AG04450 (cell line): Measurements from ENCODE around the gene BBS9. TPM values are rescaled to one million over a fixed set of nuclear protein-coding genes. Genes with fewer than 3 reads are reported as not detected.

Experiments used
- CTCF ChIA-PET: fragments of 300-600, 350-600 bp; formaldehyde crosslinking; extraction: SDS; loops from one replicate; lab custom pipeline; 2022; ENCODE audit warnings: antibody characterized with exemption, inconsistent platforms; lab: Charles Lee
- POLR2A ChIA-PET: fragments of 350-600 bp; formaldehyde crosslinking; extraction: SDS; loops from one replicate; lab custom pipeline; 2021; ENCODE audit warnings: antibody characterized with exemption, inconsistent platforms; lab: Yijun Ruan, JAX
- DNase-seq: peaks from one replicate; pipeline ENCODE4 v3.0.0-alpha.2; 2011; ENCODE audit warnings: low read depth, low spot score
- H3K27ac ChIP-seq: one replicate; pipeline ENCODE4 v1.5.1; 2012; ENCODE audit warnings: low read depth, low read length, control low read depth
- H3K27me3 ChIP-seq: one replicate; pipeline ENCODE4 v1.6.0; 2012; ENCODE audit warnings: low read length; ENCODE audit not compliant: control insufficient read depth, insufficient read depth
- H3K4me3 ChIP-seq: 2 replicates; pipeline ENCODE4 v1.5.1; 2011; ENCODE audit warnings: mild to moderate bottlenecking, low read depth, low read length, control low read depth
- H3K9me3 ChIP-seq: 2 replicates; pipeline ENCODE4 v1.5.1; 2012; ENCODE audit warnings: low read length; ENCODE audit not compliant: control insufficient read depth, insufficient read depth
- CTCF ChIP-seq: IDR thresholded peaks from 2 replicates; pipeline ENCODE4 v1.5.1; 2011; ENCODE audit warnings: low read depth, low read length, control low read depth, inconsistent platforms
- polyA plus RNA-seq: library from polyadenylated mRNA; depleted of rRNA; stranded (reverse); fragments of >200 nt; gene quantifications from 2 replicates; pipeline ENCODE4 v1.2.3, GENCODE V29; 2011

Gene BBS9
- polyA plus RNA-seq, 1 experiment = 15.6 TPM

DNA sequence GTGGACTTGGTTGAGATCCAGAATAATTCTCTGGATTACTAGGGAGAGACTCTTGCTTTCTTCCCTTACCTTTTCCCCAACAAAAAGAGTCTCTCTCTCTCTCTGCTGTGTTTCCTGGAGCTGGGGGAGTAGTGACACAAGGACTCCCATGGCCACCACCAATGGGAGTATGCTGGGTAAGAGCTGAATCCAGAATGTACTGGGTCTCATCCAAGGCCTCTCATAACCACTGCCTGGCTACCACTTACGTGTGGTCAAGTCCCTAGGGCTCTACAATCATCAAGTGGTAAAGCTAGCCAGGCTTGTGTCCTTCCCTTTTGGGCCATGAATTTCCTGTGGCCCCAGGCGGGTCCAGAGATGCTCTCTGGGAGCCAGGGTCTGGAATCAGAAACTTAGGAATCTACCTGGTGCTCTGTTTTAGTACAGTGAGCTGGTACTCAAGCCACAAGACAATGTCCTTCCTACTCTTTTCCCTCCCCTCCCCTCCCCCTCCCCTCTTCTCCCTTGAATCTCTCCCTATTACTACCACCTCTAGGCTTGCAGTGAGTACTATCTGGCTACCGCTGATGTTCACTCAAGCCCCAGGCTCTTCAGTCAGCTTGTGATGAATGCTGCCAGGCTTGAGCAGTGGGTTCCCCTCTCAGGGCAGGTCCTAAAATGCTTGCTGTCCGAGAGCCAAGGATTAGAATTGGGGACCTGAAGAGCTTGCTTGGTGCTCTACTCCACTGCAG lies 196.6 kb downstream of the BBS9 start:
- CTCF ChIA-PET = no interaction called here
- TF ChIP-seq CTCF = no peak
- Histone ChIP-seq H3K27me3 (no peaks in the 10 kb centered on the region), H3K27ac (no peak overlapping the region), H3K4me3 (no peak overlapping the region), H3K9me3 (no peaks in the 10 kb centered on the region)
- DNase-seq = no peak
- POLR2A ChIA-PET = no interaction called here

DNA sequence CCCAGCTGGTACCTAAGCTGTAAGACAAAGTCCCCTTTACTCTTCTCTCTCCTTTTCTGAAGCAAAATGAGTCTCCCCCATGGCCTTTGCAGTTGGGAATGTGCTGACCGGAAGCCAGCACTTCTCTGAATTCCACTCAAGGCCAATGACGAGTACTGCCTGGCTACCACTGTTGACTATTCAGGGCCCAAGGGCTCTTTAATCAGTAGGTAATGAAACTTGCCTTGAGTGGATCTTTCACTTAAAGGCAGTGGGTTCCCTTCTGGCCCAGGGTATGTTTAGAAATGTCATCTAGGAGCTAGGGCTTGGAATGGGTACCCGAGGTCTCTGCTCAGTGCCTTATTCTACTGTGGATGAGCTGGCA lies 197.1 kb downstream of the BBS9 start:
- Histone ChIP-seq H3K9me3 (no peaks in the 10 kb centered on the region), H3K4me3 (no peak overlapping the region), H3K27ac (no peak overlapping the region), H3K27me3 (no peaks in the 10 kb centered on the region)
- TF ChIP-seq CTCF = no peak
- no peak for DNase-seq
- ChIA-PET CTCF (no interaction called here), POLR2A (no interaction called here)

DNA sequence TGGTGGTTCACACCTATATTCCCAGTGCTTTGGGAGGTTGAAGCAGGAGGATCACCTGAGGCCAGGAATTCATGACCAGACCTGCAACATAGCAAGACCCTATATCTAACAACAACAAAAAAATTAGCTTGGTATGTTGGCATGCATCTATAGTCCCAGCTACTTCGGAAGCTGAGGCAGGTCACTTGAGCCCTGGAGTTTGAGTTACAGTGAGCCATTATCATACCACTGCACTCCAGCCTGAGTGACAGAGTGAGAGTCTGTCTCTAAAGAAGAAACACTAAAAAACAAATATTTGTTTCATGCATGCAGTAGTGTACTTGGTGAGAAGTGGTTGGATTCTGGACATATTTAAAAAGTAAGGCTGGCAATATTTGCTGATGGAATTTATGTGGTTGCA lies 198.1 kb downstream of the BBS9 start:
- no peak for TF ChIP-seq CTCF
- ChIA-PET CTCF (interaction anchor here (0.5 kb wide), 1 partner anchor 930 kb away, joined by 3 read pairs; no protein-coding TSS in a partner anchor), POLR2A (no interaction called here)
- H3K27ac ChIP-seq = no peak overlapping the region
- no peaks in the 10 kb centered on the region for H3K9me3 ChIP-seq
- no peaks in the 10 kb centered on the region for H3K27me3 ChIP-seq
- DNase-seq = no peak
- no peak overlapping the region for H3K4me3 ChIP-seq

DNA sequence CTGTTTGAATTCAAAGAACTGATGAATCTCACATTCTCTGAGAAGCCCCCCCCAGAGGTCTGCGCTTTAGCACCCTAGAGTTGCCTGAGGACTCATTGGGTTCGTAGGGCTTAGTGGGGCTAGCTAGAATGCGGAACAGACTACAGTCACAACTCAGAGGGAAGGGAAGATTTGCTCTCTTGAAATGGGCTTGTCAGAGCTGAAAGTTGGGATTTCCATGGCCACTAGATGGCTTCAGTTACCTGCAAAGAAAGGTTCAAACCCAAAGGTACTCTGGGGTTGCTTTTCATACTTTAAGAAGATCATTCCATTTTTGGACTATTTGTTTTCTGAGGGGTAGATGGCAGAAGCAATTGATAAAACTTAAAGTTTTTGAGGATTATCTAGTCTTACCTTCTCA lies 205.0 kb downstream of the BBS9 start:
- Histone ChIP-seq H3K27ac (no peak overlapping the region), H3K27me3 (no peaks in the 10 kb centered on the region), H3K9me3 (no peaks in the 10 kb centered on the region), H3K4me3 (no peak overlapping the region)
- DNase-seq = no peak
- ChIA-PET POLR2A (no interaction called here), CTCF (interaction anchor here (1.8 kb wide), 1 partner anchor 598 kb away, joined by 4 read pairs; no protein-coding TSS in a partner anchor)
- peak; percentile 34 for TF ChIP-seq CTCF

DNA sequence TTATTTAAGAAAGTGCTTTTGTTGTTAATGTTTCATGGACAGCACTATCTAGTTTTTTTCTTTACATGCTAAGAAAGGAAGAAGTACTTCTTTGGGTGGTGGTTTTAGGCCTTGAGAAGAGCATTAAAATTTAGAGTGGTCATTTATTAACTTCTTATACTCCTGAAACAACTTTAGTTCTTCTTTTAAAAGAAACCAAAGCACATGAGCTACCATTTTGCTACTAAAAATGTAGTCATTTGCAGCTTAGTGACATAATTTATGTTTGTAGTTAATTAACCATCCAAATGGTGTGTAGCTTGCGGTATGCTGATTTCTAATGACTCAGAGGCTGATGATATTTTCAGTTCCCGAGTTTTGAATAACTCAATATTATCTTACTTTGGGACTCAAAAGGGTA lies 207.5 kb downstream of the BBS9 start:
- TF ChIP-seq CTCF = no peak
- POLR2A ChIA-PET = no interaction called here
- Histone ChIP-seq H3K9me3 (no peaks in the 10 kb centered on the region), H3K4me3 (no peak overlapping the region), H3K27me3 (no peaks in the 10 kb centered on the region), H3K27ac (no peak overlapping the region)
- no peak for DNase-seq
- CTCF ChIA-PET = no interaction called here
